PC-3 (cell line): ENCODE results near the gene ABCC5. TPM values are rescaled to one million over a fixed set of nuclear protein-coding genes. Genes with fewer than 3 reads are reported as not detected.
"Not testable (repeated sequence)": the region's sequence is repeated elsewhere in the genome, so short reads cannot be mapped to it uniquely, and the experiment has no call there.

Experiments used
- ATAC-seq: fragments of 200-7000 bp; cut with Tn5 transposase; 2 replicates; pipeline ENCODE4 v1.9.1; 2020; ENCODE audit warnings: mild to moderate bottlenecking, moderate library complexity
- BruUV-seq: library from RNA; stranded (reverse); fragments of 400-500 nt; replicated peaks from 2 replicates; lab custom pipeline; 2021; lab: Mats Ljungman, UMichigan
- CTCF ChIA-PET: fragments of 300-600 bp; sonication (Branson Sonifier 250); formaldehyde crosslinking; loops from one replicate; lab custom pipeline; 2022; ENCODE audit warnings: antibody characterized with exemption; lab: Charles Lee
- POLR2A ChIA-PET: fragments of 300-600 bp; sonication (Branson Sonifier 250); formaldehyde crosslinking; loops from one replicate; lab custom pipeline; 2022; ENCODE audit warnings: antibody characterized with exemption; ENCODE audit not compliant: unreplicated experiment; lab: Charles Lee
- DNase-seq: peaks from one replicate; pipeline ENCODE4 v3.0.0-alpha.2; 2015
- H2AFZ ChIP-seq: fragments of 300-600 bp; sonication (generic); 2 replicates; pipeline ENCODE4 v1.6.0; 2016; ENCODE audit warnings: antibody characterized with exemption, low read length
- H3F3A ChIP-seq: fragments of 300-600 bp; sonication (generic); one replicate; pipeline ENCODE4 v1.6.0; 2017; ENCODE audit warnings: antibody characterized with exemption, low read length, control low read depth, mild to moderate bottlenecking; ENCODE audit not compliant: unreplicated experiment
- H3K27ac ChIP-seq: fragments of 300-600 bp; sonication (generic); 2 replicates; pipeline ENCODE4 v1.5.1; 2016; ENCODE audit warnings: mild to moderate bottlenecking, low read length
- H3K27me3 ChIP-seq: fragments of 300-600 bp; sonication (generic); 2 replicates; pipeline ENCODE4 v1.6.1; 2016; ENCODE audit warnings: low read length, mixed read lengths
- H3K36me3 ChIP-seq: fragments of 300-600 bp; sonication (generic); 2 replicates; pipeline ENCODE4 v1.6.1; 2016; ENCODE audit warnings: low read depth, mixed run types, low read length, mixed read lengths
- H3K4me1 ChIP-seq: fragments of 300-600 bp; sonication (generic); 2 replicates; pipeline ENCODE4 v1.5.1; 2016; ENCODE audit warnings: low read length; ENCODE audit not compliant: insufficient read depth
- H3K4me2 ChIP-seq: fragments of 300-600 bp; sonication (generic); 2 replicates; pipeline ENCODE4 v1.6.0; 2016; ENCODE audit warnings: low read length
- H3K4me3 ChIP-seq: fragments of 300-600 bp; sonication (generic); 2 replicates; pipeline ENCODE4 v1.5.1; 2016; ENCODE audit warnings: mild to moderate bottlenecking, low read length, mixed read lengths
- H3K79me2 ChIP-seq: fragments of 300-600 bp; sonication (generic); 2 replicates; pipeline ENCODE4 v1.6.1; 2017; ENCODE audit warnings: low read length, mixed read lengths
- H3K9ac ChIP-seq: fragments of 300-600 bp; sonication (generic); 2 replicates; pipeline ENCODE4 v1.6.0; 2016; ENCODE audit warnings: mild to moderate bottlenecking, low read length
- H3K9me2 ChIP-seq: fragments of 300-600 bp; sonication (generic); replicated peaks from 2 replicates; pipeline ENCODE4 v1.6.1; 2016; ENCODE audit warnings: mixed run types, low read length, mixed read lengths
- H3K9me3 ChIP-seq: fragments of 300-600 bp; sonication (generic); 2 replicates; pipeline ENCODE4 v1.6.1; 2016; ENCODE audit warnings: low read length, mixed read lengths
- H4K20me1 ChIP-seq: fragments of 300-600 bp; sonication (generic); 2 replicates; pipeline ENCODE4 v1.6.1; 2016; ENCODE audit warnings: low read length, mixed read lengths
- CTCF ChIP-seq: fragments of 300-600 bp; sonication (generic); conservative IDR thresholded peaks from 2 replicates; pipeline ENCODE4 v1.5.1; 2017; ENCODE audit warnings: antibody characterized with exemption, low read depth, mild to moderate bottlenecking, low read length
- EZH2 ChIP-seq: fragments of 300-600 bp; sonication (generic); IDR thresholded peaks from one replicate; pipeline ENCODE4 v1.6.1; 2017; ENCODE audit warnings: antibody characterized with exemption, mild to moderate bottlenecking, low read length; ENCODE audit not compliant: unreplicated experiment
- EZH2phosphoT487 ChIP-seq: fragments of 300-600 bp; sonication (generic); IDR thresholded peaks from 2 replicates; pipeline ENCODE4 v1.6.1; 2018; ENCODE audit warnings: mild to moderate bottlenecking, antibody characterized with exemption, low read length, borderline replicate concordance
- intact Hi-C: fragments of 100-400 bp; cut with micrococcal nuclease; formaldehyde crosslinking; loops from 2 replicates; pipeline ENCODE4 v1.9.0; 2023
- total RNA-seq: library from RNA; depleted of rRNA; stranded (reverse); fragments of >200 nt; gene quantifications from 2 replicates; pipeline ENCODE4 v1.2.3, GENCODE V29; 2014

The ABCC5 gene
- total RNA-seq, 1 experiment from 2014 or later = 16.1 TPM

- TF ChIP-seq CTCF (no peak), EZH2phosphoT487 (no peak), EZH2 (no peak)
- H3K79me2 ChIP-seq = no peaks in the 10 kb centered on the region
- no peaks in the 10 kb centered on the region for H3K9me3 ChIP-seq
- ChIA-PET CTCF (no interaction called here), POLR2A (no interaction called here)
- no peak for ATAC-seq
- intact Hi-C loops = loop anchor here (5.0 to 10.0 kb wide), 2 partner anchors 90 to 242 kb away; no protein-coding TSS in a partner anchor
- H3K27ac ChIP-seq = no peak overlapping the region
- H3K4me1 ChIP-seq = no peaks in the 10 kb centered on the region
- H3K27me3 ChIP-seq = no peaks in the 10 kb centered on the region
- no peaks in the 10 kb centered on the region for H3K9me2 ChIP-seq
- H4K20me1 ChIP-seq = no peaks in the 10 kb centered on the region
- H3K4me2 ChIP-seq = no peak overlapping the region
- H3K9ac ChIP-seq = no peak overlapping the region
- no peak overlapping the region for H2AFZ ChIP-seq
- DNase-seq = no peak
- no peaks in the 10 kb centered on the region for H3K36me3 ChIP-seq
- no TSS peak for BruUV-seq
- H3K4me3 ChIP-seq = no peak overlapping the region
- H3F3A ChIP-seq = no peaks in the 10 kb centered on the region
Observed at GRCh38 chr3:184042617-184043016, 24.9 kb upstream of the ABCC5 start.

- peak; percentile 99 for ATAC-seq
- intact Hi-C loops = loop anchor here (5.0 to 10.0 kb wide), 2 partner anchors 92 to 245 kb away; no protein-coding TSS in a partner anchor
- H3K9me3 ChIP-seq = no peaks in the 10 kb centered on the region
- no peaks in the 10 kb centered on the region; the same call in 1 of the 2 replicates for H3K27me3 ChIP-seq
- no peaks in the 10 kb centered on the region for H3F3A ChIP-seq
- ChIA-PET CTCF (interaction anchor here (0.6 to 1.3 kb wide), 4 partner anchors 18 to 689 kb away, joined by 3 to 6 read pairs (median 4); partner anchors contain the start of gene EIF2B5), POLR2A (interaction anchor here (0.5 kb wide), 1 partner anchor 95 kb away, joined by 4 read pairs; the partner anchor contains the start of gene EIF2B5)
- no peaks in the 10 kb centered on the region for H3K4me1 ChIP-seq
- H3K9ac ChIP-seq = no peak overlapping the region
- no peaks in the 10 kb centered on the region for H3K79me2 ChIP-seq
- peak; percentile 67 for DNase-seq
- H3K36me3 ChIP-seq = no peaks in the 10 kb centered on the region
- peak; percentile 71 for TF ChIP-seq CTCF
- no peak for TF ChIP-seq EZH2phosphoT487
- H3K4me3 ChIP-seq = no peak overlapping the region
- no peaks in the 10 kb centered on the region for H4K20me1 ChIP-seq
- H2AFZ ChIP-seq = no peak overlapping the region
- no peak overlapping the region for H3K27ac ChIP-seq
- no TSS peak for BruUV-seq
- no peaks in the 10 kb centered on the region for H3K9me2 ChIP-seq
- no peak overlapping the region for H3K4me2 ChIP-seq
Observed at GRCh38 chr3:184040010-184040409, 22.3 kb upstream of the ABCC5 start.

GRCh38 chr3:184039414-184039813, 21.7 kb upstream of the ABCC5 start:
- Histone ChIP-seq H3K4me2 (no peak overlapping the region), H2AFZ (no peak overlapping the region), H3K27ac (no peak overlapping the region), H3K27me3 (no peaks in the 10 kb centered on the region; the same call in 1 of the 2 replicates), H3K79me2 (no peaks in the 10 kb centered on the region), H3K4me3 (no peak overlapping the region), H3K9me2 (no peaks in the 10 kb centered on the region), H3K4me1 (no peaks in the 10 kb centered on the region), H4K20me1 (no peaks in the 10 kb centered on the region), H3K9ac (no peak overlapping the region), H3K36me3 (no peaks in the 10 kb centered on the region), H3F3A (no peaks in the 10 kb centered on the region), H3K9me3 (no peaks in the 10 kb centered on the region)
- DNase-seq = no peak
- intact Hi-C loops = no loop called here
- TF ChIP-seq EZH2 (no peak), CTCF (no peak), EZH2phosphoT487 (no peak)
- no peak for ATAC-seq
- no TSS peak for BruUV-seq
- CTCF ChIA-PET = interaction anchor here (1.3 kb wide), 1 partner anchor 18 kb away, joined by 6 read pairs; no protein-coding TSS in a partner anchor
- POLR2A ChIA-PET = interaction anchor here (0.5 kb wide), 1 partner anchor 95 kb away, joined by 4 read pairs; the partner anchor contains the start of gene EIF2B5

- BruUV-seq, intact Hi-C loops, POLR2A ChIA-PET: not testable (repeated sequence)
Observed at GRCh38 chr3:184038307-184038706, 20.6 kb upstream of the ABCC5 start.

More at GRCh38 chr3:184038307-184038706, 20.6 kb upstream of the ABCC5 start:
- H3K4me3 ChIP-seq, H3K4me2 ChIP-seq, H2AFZ ChIP-seq, H3F3A ChIP-seq, ATAC-seq, H4K20me1 ChIP-seq, CTCF ChIA-PET, H3K9me3 ChIP-seq, H3K27ac ChIP-seq, H3K79me2 ChIP-seq, H3K27me3 ChIP-seq, H3K36me3 ChIP-seq, DNase-seq, H3K4me1 ChIP-seq, H3K9ac ChIP-seq, H3K9me2 ChIP-seq: not testable (repeated sequence)
